ENCODE measurements around the gene ZNF428. TPM values are rescaled to one million over a fixed set of nuclear protein-coding genes. Genes with fewer than 3 reads are reported as not detected.
A peak's percentile ranks its signal among the peaks of the same experiment; 100 is the strongest.

Gene ZNF428
- total and polyA plus RNA-seq, 7 donors: 18.0 to 40.2 (median 33.6) TPM

DNA sequence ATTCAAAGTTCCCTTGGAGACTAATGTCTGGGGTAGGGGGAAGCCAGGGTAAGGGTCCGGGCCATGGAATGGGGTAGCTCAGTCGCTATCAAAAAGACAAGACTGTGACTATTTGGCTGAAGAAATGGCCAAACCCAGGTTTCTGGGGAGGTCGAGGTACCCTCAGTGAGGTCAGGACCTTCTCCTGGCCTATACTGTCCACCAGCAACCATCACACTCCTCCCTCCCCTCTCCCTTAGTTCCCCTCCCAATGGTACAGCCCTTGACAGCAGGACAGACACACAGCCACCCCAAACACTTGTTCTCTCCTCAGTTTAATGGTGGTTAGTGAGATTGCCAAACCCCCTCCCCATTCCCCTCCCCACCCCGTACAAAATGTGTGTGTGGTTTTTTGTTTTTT lies 2.6 kb upstream of the ZNF428 start:
- Histone ChIP-seq H3K9me3 (no peaks in the 10 kb centered on the region), H3K27ac (no peak overlapping the region), H3K36me3 (peaks cover 0 to 13% (median 0%) of the 10 kb centered on the region in 4 donors), H3K27me3 (no peaks in the 10 kb centered on the region), H3K4me3 (no peak overlapping the region), H3K4me1 (peaks cover 0 to 23% (median 15%) of the 10 kb centered on the region in 4 donors)
- no peak for TF ChIP-seq POLR2A (IDR thresholded peaks at IDR 0.05)
- TF ChIP-seq POLR2AphosphoS5 (IDR thresholded peaks at IDR 0.05): no peak
- TF ChIP-seq, protein P1, sequence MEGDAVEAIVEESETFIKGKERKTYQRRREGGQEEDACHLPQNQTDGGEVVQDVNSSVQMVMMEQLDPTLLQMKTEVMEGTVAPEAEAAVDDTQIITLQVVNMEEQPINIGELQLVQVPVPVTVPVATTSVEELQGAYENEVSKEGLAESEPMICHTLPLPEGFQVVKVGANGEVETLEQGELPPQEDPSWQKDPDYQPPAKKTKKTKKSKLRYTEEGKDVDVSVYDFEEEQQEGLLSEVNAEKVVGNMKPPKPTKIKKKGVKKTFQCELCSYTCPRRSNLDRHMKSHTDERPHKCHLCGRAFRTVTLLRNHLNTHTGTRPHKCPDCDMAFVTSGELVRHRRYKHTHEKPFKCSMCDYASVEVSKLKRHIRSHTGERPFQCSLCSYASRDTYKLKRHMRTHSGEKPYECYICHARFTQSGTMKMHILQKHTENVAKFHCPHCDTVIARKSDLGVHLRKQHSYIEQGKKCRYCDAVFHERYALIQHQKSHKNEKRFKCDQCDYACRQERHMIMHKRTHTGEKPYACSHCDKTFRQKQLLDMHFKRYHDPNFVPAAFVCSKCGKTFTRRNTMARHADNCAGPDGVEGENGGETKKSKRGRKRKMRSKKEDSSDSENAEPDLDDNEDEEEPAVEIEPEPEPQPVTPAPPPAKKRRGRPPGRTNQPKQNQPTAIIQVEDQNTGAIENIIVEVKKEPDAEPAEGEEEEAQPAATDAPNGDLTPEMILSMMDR (IDR thresholded peaks at IDR 0.05): no peak
- TF ChIP-seq EP300 (IDR thresholded peaks at IDR 0.05): no peak
- no peak for DNase-seq
- intact Hi-C loops (cut with DNase I): no loop called here
- WGBS, 2 donors: 50 to 82% methylated on average over 4 of the region's 4 CpGs

DNA sequence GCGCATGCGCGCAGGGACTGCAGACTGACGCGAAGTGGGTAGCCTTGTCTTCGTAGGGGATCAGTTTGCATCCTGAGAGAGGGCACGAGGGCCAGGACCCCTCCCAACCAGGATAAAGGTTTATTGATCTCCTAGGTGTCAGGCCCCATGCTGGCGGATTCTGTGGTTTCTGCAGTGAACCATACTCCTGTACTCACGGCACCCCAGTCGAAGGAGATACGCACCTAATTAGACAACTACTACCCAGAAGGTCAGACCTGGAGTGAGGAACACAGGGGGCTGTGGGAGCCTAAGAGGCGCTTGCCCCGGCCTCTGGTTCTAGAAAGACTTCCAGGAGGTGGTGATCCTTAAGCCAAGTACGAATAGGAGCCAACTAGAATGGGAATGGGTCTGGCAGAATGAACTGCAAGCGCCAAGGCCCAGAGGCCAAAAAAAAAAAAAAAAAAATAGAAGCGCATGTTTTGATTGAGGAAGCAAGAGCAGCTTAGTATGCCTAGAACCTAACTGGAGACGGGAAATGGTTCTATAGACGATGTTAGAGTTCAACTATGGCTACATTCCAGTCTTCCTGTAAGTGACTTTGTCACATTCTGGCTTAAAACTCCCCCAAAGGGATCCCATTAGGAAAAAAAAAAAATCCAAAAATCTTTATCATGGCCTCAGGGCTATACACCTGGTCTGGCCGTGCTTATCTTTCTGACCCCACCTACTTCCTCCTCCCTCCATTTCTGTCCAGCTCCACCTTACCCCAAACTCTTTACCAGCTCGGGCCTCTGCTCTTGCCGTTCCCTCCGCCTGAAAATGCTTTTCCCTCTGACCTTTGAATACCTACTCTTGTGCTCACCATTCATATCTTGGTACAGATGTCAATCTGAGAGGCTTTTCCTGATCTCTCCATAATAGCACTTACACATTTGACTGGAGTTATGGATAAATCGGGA lies 902 bp upstream of the ZNF428 start:
- TF ChIP-seq EP300 (IDR thresholded peaks at IDR 0.05): no peak
- no peak for TF ChIP-seq POLR2A (IDR thresholded peaks at IDR 0.05)
- TF ChIP-seq, protein P1 (IDR thresholded peaks at IDR 0.05): no peak
- TF ChIP-seq POLR2AphosphoS5 (IDR thresholded peaks at IDR 0.05): no peak
- H3K27me3 ChIP-seq: no peaks in the 10 kb centered on the region
- WGBS, 2 donors: 45 to 47% methylated on average over 23 of the region's 23 CpGs
- DNase-seq: no peak
- H3K9me3 ChIP-seq: no peaks in the 10 kb centered on the region
- H3K4me1 ChIP-seq: peaks cover 0 to 24% (median 17%) of the 10 kb centered on the region in 4 donors
- peaks cover 0 to under 1% (median 0%) of the 10 kb centered on the region in 4 donors for H3K36me3 ChIP-seq
- H3K4me3 ChIP-seq: peak overlapping the region; percentile 65 to 88 (median 71)
- intact Hi-C loops (cut with DNase I): no loop called here
- peak overlapping the region; percentile 91 to 98 (median 98) for H3K27ac ChIP-seq

DNA sequence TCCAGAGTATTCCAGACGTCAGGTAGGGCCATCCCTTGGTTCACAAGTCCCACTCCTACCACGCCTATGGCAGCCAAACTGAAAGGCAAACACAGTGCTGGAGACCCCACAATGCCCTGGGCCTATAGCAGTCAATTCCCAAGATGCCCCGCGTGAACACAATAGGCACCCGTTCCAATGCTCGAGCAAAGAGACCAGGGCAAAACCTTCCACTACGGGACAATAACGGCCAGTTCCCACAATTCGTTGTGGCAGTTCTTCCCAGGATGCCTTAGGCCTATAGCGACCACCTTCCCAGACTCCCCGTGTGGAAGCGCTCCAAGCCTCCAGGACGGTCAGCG lies 538 bp downstream of the ZNF428 start:
- no peaks in the 10 kb centered on the region for H3K9me3 ChIP-seq
- H3K4me3 ChIP-seq: peak overlapping the region; percentile 65 to 88 (median 71)
- peaks cover 0 to 4% (median 0%) of the 10 kb centered on the region in 4 donors for H3K36me3 ChIP-seq
- H3K27ac ChIP-seq: peak overlapping the region; percentile 91 to 98 (median 98)
- no peak for DNase-seq
- intact Hi-C loops (cut with DNase I): loop anchor here (1.0 kb wide), 1 partner anchor 23 kb away; the partner anchor contains the start of genes IRGQ and ZNF576
- peaks cover 0 to 29% (median 17%) of the 10 kb centered on the region in 4 donors for H3K4me1 ChIP-seq
- TF ChIP-seq EP300 (IDR thresholded peaks at IDR 0.05): no peak
- no peak for TF ChIP-seq POLR2A (IDR thresholded peaks at IDR 0.05)
- TF ChIP-seq POLR2AphosphoS5 (IDR thresholded peaks at IDR 0.05): no peak
- TF ChIP-seq, protein P1 (IDR thresholded peaks at IDR 0.05): no peak
- no peaks in the 10 kb centered on the region for H3K27me3 ChIP-seq
- 0 to 1% methylated on average over 14 of the region's 14 CpGs for WGBS, 2 donors

DNA sequence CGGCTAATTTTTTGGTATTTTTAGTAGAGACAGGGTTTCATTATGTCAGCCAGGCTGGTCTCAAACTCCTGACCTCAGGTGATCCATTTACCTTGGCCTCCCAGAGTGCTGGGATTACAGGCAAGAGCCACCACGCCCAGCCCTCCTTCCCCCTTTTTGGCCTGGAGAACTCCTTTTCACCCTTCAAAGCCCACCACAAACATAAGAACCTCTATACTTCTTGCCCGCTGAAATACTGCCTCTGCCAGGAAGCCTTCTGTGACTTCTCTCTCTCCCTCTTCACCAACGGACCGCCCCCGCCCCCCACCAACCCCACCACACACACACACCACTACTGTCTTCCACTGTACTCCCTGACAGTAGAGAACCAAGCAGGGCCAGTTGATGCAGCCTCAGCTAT lies 2.5 kb downstream of the ZNF428 start:
- DNase-seq: no peak
- intact Hi-C loops (cut with DNase I): no loop called here
- Histone ChIP-seq H3K36me3 (peaks cover 3 to 24% (median 6%) of the 10 kb centered on the region in 4 donors), H3K4me1 (peaks cover 0 to 29% (median 17%) of the 10 kb centered on the region in 4 donors), H3K9me3 (no peaks in the 10 kb centered on the region), H3K27me3 (no peaks in the 10 kb centered on the region), H3K27ac (no peak overlapping the region), H3K4me3 (no peak overlapping the region)
- 91 to 94% methylated on average over 6 of the region's 6 CpGs for WGBS, 2 donors
- no peak for TF ChIP-seq POLR2AphosphoS5 (IDR thresholded peaks at IDR 0.05)
- TF ChIP-seq POLR2A (IDR thresholded peaks at IDR 0.05): no peak
- no peak for TF ChIP-seq EP300 (IDR thresholded peaks at IDR 0.05)
- TF ChIP-seq, protein P1 (IDR thresholded peaks at IDR 0.05): no peak

Measured in sigmoid colon (tissue), 7 donors.